Natural killer cell (primary cell): ENCODE measurements around the gene S100A4. TPM values are rescaled to one million over a fixed set of nuclear protein-coding genes. Genes with fewer than 3 reads are reported as not detected.
A peak's percentile ranks its signal among the peaks of the same experiment; 100 is the strongest.

Experiments
- ATAC-seq, 3 donors: fragments of 150-1000 bp in 2 of 3; fragments of 200-7000 bp in 1 of 3; cut with Tn5 transposase; 1 replicate in 1 of 3; 2 replicates in 2 of 3; pipeline ENCODE4 v1.10.0; 2021; ENCODE audit warnings: mild to moderate bottlenecking in 2 of 3, moderate library complexity in 2 of 3
- DNase-seq, 2 donors: peaks; one replicate each; pipeline versions ENCODE4 v3.0.0 to v3.0.0-alpha.2; 2013 to 2021; ENCODE audit warnings: mixed read lengths in 1 of 2
- H3K27ac ChIP-seq: one replicate; pipeline ENCODE4 v1.5.1; 2013; ENCODE audit warnings: mild to moderate bottlenecking, low read length
- H3K27me3 ChIP-seq: one replicate; pipeline ENCODE4 v1.6.1; 2013; ENCODE audit warnings: low read length; ENCODE audit not compliant: control insufficient read depth, insufficient read depth
- H3K36me3 ChIP-seq: one replicate; pipeline ENCODE4 v1.6.1; 2013; ENCODE audit warnings: low read length; ENCODE audit not compliant: control insufficient read depth, insufficient read depth
- H3K4me1 ChIP-seq: one replicate; pipeline ENCODE4 v1.6.1; 2013; ENCODE audit warnings: low read length; ENCODE audit not compliant: control insufficient read depth, insufficient read depth
- H3K4me3 ChIP-seq: one replicate; pipeline ENCODE4 v1.5.1; 2013; ENCODE audit warnings: low read length
- H3K9me3 ChIP-seq: one replicate; pipeline ENCODE4 v1.6.1; 2013; ENCODE audit warnings: low read length; ENCODE audit not compliant: control insufficient read depth, insufficient read depth
- H3K27ac Mint-ChIP-seq, 2 donors: one replicate each; pipeline ENCODE4 v1.8.0; 2022; ENCODE audit warnings: mild to moderate bottlenecking in 2 of 2, mixed read lengths in 2 of 2, moderate library complexity in 1 of 2
- H3K27me3 Mint-ChIP-seq, 2 donors: one replicate each; pipeline ENCODE4 v1.8.0; 2022; ENCODE audit warnings: low read depth in 2 of 2, mixed read lengths in 2 of 2
- H3K36me3 Mint-ChIP-seq: one replicate; pipeline ENCODE4 v1.8.0; 2022; ENCODE audit warnings: mixed read lengths
- H3K4me1 Mint-ChIP-seq, 2 donors: one replicate each; pipeline ENCODE4 v1.8.0; 2022; ENCODE audit warnings: mixed read lengths in 2 of 2
- H3K4me3 Mint-ChIP-seq: one replicate; pipeline ENCODE4 v1.8.0; 2022; ENCODE audit warnings: mild to moderate bottlenecking, moderate library complexity, mixed read lengths
- H3K9me3 Mint-ChIP-seq, 2 donors: one replicate each; pipeline ENCODE4 v1.8.0; 2022; ENCODE audit warnings: mixed read lengths in 2 of 2
- WGBS: methylation state at CpG from one replicate; pipeline ENCODE4 v1.1.7; 2013; ENCODE audit warnings: missing lambda C conversion rate; ENCODE audit not compliant: insufficient coverage; 5-methylcytosine and 5-hydroxymethylcytosine counted together
- intact Hi-C: fragments of 100-400 bp; cut with micrococcal nuclease; formaldehyde crosslinking; loops from one replicate; pipeline ENCODE4 v1.14.2; 2022
- total RNA-seq, 4 donors: library from RNA; stranded (reverse); fragments of 120-200 nt in 1 of 4; gene quantifications; one replicate each; pipeline versions ENCODE4 v1.2.3 to v1.2.4, GENCODE V29; 2013 to 2022
- TF ChIP-seq, protein P1 (sequence below): fragments of 200-600 bp; IDR thresholded peaks from one replicate; pipeline ENCODE4 v1.8.0; 2022; ENCODE audit warnings: antibody characterized with exemption

Gene S100A4
- total RNA-seq, 3 donors from 2014 or later (not counting 1 experiment from before 2014, with no cell fraction given), result 509 to 689 (median 597) TPM

DNA sequence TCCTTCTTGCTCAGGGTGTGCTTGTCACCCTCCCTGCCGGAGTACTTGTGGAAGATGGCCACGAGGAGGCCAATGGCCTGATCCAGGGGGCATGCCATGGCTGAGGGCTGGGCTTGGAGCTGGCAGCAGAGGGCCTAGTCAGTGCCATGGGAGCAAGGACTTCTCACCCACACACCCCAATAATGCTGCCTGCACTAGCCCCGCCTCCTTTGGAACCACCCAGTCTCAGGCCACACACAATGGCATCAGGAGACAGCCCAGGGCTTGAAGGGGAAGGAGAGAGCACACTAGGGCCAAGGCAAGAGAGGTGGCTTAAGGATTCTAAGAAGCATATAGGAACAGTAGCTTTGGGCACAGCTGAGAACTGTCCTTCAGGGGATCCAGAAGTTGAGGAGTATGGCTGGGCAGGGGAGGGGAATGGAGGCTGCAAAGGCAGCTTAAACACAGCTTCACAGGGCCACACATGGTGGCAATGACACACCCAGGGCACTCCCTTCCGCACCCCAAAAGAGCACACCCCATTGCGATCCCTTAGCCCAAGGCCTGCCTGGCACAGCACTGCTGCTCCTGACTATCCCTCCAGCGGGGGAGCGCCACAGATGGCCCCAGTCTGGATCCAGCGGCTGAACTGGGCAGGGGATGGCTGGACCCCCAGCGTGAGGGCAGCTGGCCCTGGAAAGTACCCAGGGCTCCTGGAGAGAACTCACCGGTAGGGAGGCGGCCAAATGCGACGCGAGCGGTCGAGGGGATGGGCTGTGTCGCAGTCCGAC is 10.2 kb downstream of the S100A4 start, which contains the start of gene S100A6:
Gene S100A6 (minus strand): TSS at position 750 of the 770 bp plus-strand sequence. CDS start 652 bp downstream, at position 98.
- intact Hi-C loops, result loop anchor here (1.0 to 2.0 kb wide), 2 partner anchors 10 to 99 kb away; partner anchors contain the start of genes CHTOP and S100A4
- peak; percentile 29 to 68 for DNase-seq
- peak within 1 kb of the TSS; percentile 90 to 94 for H3K27ac Mint-ChIP-seq
- H3K36me3 ChIP-seq, result peaks cover 8% of the 10 kb centered on the region
- WGBS, result 11% methylated on average over 18 of the region's 18 CpGs
- H3K9me3 Mint-ChIP-seq, result no peaks in the 10 kb centered on the region
- H3K4me1 ChIP-seq, result peaks cover 69% of the 10 kb centered on the region
- H3K27me3 Mint-ChIP-seq, result no peaks in the 10 kb centered on the region
- no peaks in the 10 kb centered on the region for H3K9me3 ChIP-seq
- no peaks in the 10 kb centered on the region for H3K36me3 Mint-ChIP-seq
- H3K27ac ChIP-seq, result peak within 1 kb of the TSS; percentile 96
- no peaks in the 10 kb centered on the region for H3K27me3 ChIP-seq
- H3K4me1 Mint-ChIP-seq, result peaks cover 62 to 74% of the 10 kb centered on the region in 2 donors
- H3K4me3 Mint-ChIP-seq, result peak within 1 kb of the TSS; percentile 93
- TF ChIP-seq, protein P1, sequence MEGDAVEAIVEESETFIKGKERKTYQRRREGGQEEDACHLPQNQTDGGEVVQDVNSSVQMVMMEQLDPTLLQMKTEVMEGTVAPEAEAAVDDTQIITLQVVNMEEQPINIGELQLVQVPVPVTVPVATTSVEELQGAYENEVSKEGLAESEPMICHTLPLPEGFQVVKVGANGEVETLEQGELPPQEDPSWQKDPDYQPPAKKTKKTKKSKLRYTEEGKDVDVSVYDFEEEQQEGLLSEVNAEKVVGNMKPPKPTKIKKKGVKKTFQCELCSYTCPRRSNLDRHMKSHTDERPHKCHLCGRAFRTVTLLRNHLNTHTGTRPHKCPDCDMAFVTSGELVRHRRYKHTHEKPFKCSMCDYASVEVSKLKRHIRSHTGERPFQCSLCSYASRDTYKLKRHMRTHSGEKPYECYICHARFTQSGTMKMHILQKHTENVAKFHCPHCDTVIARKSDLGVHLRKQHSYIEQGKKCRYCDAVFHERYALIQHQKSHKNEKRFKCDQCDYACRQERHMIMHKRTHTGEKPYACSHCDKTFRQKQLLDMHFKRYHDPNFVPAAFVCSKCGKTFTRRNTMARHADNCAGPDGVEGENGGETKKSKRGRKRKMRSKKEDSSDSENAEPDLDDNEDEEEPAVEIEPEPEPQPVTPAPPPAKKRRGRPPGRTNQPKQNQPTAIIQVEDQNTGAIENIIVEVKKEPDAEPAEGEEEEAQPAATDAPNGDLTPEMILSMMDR, result no peak
- peak; percentile 9 to 35 (median 27) for ATAC-seq
- peak within 1 kb of the TSS; percentile 90 for H3K4me3 ChIP-seq

DNA sequence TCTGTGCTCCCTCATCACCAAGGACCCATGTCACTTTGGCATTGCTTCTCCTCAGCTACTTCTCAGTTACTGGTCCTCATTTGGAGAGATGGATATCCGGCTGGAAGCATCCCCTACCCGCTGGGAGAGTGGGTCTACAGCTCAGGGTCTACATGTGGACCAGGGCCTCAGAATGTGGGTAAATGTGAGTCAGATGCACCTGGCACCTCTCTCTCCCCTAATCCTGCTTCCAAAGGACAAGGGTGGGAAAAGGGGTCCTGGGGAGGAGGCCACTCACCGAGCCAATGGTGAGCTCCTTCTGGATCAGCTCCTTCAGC is 10.7 kb downstream of the S100A4 start:
- H3K9me3 Mint-ChIP-seq, result no peaks in the 10 kb centered on the region
- no peaks in the 10 kb centered on the region for H3K27me3 ChIP-seq
- H3K27me3 Mint-ChIP-seq, result no peaks in the 10 kb centered on the region
- ATAC-seq (no peak), DNase-seq (no peak)
- TF ChIP-seq, protein P1, result no peak
- peak overlapping the region; percentile 96 for H3K27ac ChIP-seq
- peaks cover 64% of the 10 kb centered on the region for H3K4me1 ChIP-seq
- H3K36me3 ChIP-seq, result peaks cover 8% of the 10 kb centered on the region
- no peaks in the 10 kb centered on the region for H3K9me3 ChIP-seq
- intact Hi-C loops, result no loop called here
- H3K4me1 Mint-ChIP-seq, result peaks cover 56 to 68% of the 10 kb centered on the region in 2 donors
- H3K4me3 Mint-ChIP-seq, result peak overlapping the region; percentile 88
- 83% methylated on average over 3 of the region's 3 CpGs for WGBS
- peak overlapping the region; percentile 90 for H3K4me3 ChIP-seq
- peak overlapping the region; percentile 90 to 94 for H3K27ac Mint-ChIP-seq
- no peaks in the 10 kb centered on the region for H3K36me3 Mint-ChIP-seq

DNA sequence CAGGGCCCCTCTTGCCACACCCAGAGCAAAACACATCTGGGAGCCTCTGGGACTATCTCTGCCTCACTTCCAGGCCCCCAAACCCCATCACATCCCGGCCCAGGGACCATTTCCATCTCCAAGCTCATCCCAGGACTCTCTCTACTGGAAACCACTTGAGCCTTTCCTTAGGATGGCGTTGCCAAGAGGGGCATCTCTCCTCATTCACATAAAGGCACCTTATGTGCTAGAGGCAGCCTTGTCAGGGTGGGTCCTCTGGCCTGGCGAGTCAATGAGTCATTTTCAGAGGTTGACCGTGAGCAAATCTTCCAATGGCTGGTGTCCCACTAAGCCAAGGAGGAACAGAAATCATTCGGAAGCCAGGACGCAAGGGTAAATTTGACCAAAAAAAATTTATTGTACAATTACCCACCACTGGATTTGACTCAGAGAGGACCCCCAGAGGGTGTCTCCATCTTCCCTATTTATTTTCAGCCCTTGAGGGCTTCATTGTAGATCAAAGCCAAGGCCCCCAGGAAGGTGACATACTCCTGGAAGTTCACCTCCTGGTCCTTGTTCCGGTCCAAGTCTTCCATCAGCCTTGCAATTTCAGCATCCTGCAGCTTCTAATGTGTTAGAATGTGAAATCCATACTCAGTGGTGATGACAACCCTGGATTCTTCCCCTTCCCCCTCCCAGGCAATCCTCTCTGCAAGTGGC is 11.2 kb downstream of the S100A4 start:
- peaks cover 51 to 63% of the 10 kb centered on the region in 2 donors for H3K4me1 Mint-ChIP-seq
- intact Hi-C loops, result no loop called here
- H3K27me3 Mint-ChIP-seq, result no peaks in the 10 kb centered on the region
- no peaks in the 10 kb centered on the region for H3K36me3 Mint-ChIP-seq
- peak overlapping the region; percentile 90 for H3K4me3 ChIP-seq
- WGBS, result 93% methylated on average over 7 of the region's 7 CpGs
- H3K4me1 ChIP-seq, result peaks cover 59% of the 10 kb centered on the region
- peak overlapping the region; percentile 88 for H3K4me3 Mint-ChIP-seq
- TF ChIP-seq, protein P1, result no peak
- H3K27ac Mint-ChIP-seq, result peak overlapping the region; percentile 90 to 94
- no peaks in the 10 kb centered on the region for H3K27me3 ChIP-seq
- DNase-seq, result no peak
- no peak for ATAC-seq
- H3K9me3 Mint-ChIP-seq, result no peaks in the 10 kb centered on the region
- no peaks in the 10 kb centered on the region for H3K9me3 ChIP-seq
- peak overlapping the region; percentile 96 for H3K27ac ChIP-seq
- H3K36me3 ChIP-seq, result peaks cover 8% of the 10 kb centered on the region
